A549 (cell line): ENCODE results near the gene ARL5C. TPM values are rescaled to one million over a fixed set of nuclear protein-coding genes. Genes with fewer than 3 reads are reported as not detected.

Source experiments
- ATAC-seq, 2 experiments: fragments of 200-7000 bp in 1 of 2; fragments of >200 bp in 1 of 2; cut with Nextera tagmentation in 1 of 2; cut with Tn5 transposase in 1 of 2; 3 replicates each; pipeline versions ENCODE4 v1.8.0 to v1.9.1; 2018 to 2020; ENCODE audit warnings: mild to moderate bottlenecking in 1 of 2, moderate library complexity in 1 of 2
- CTCF ChIA-PET: fragments of 300-600 bp; sonication (Branson Sonifier 250); formaldehyde crosslinking; extraction: SDS; loops from one replicate; lab custom pipeline; 2021; ENCODE audit warnings: antibody characterized with exemption, inconsistent platforms; lab: Yijun Ruan, JAX
- POLR2A ChIA-PET: fragments of 350-600 bp; formaldehyde crosslinking; extraction: SDS; loops from one replicate; lab custom pipeline; 2021; ENCODE audit warnings: antibody characterized with exemption, inconsistent platforms; lab: Yijun Ruan, JAX
- DNase-seq, 2 experiments: peaks; one replicate each; pipeline versions ENCODE4 v3.0.0 to v3.0.0-alpha.2; 2011 to 2016; ENCODE audit warnings: low read depth in 1 of 2, low spot score in 1 of 2
- FAIRE-seq: peaks from 2 replicates; lab custom pipeline; 2011; peaks lifted over from hg19 to GRCh38; lab: Jason Lieb, UNC
- H3K27ac ChIP-seq, 2 experiments: fragments of >200 bp; sonication (Bioruptor Twin); formaldehyde crosslinking; 3 replicates each; pipeline ENCODE4 v1.5.1; 2016 to 2017
- H3K4me1 ChIP-seq: fragments of >200 bp; sonication (Bioruptor Twin); formaldehyde crosslinking; 3 replicates; pipeline ENCODE4 v1.6.1; 2016
- H3K4me2 ChIP-seq: fragments of >200 bp; sonication (Bioruptor Twin); formaldehyde crosslinking; 3 replicates; pipeline ENCODE4 v1.6.1; 2016
- H3K4me3 ChIP-seq: fragments of >200 bp; sonication (Bioruptor Twin); formaldehyde crosslinking; 3 replicates; pipeline ENCODE4 v1.5.1; 2016
- H3K9me3 ChIP-seq: fragments of >200 bp; sonication (Bioruptor Twin); formaldehyde crosslinking; 3 replicates; pipeline ENCODE4 v1.6.1; 2016
- CEBPB ChIP-seq, 2 experiments: fragments of >200 bp in 1 of 2; sonication (Bioruptor Twin) in 1 of 2; formaldehyde crosslinking in 1 of 2; IDR thresholded peaks; 2 replicates each; pipeline ENCODE4 v1.6.1; 2012 to 2016
- CTCF ChIP-seq: fragments of >200 bp; sonication (Bioruptor Twin); formaldehyde crosslinking; IDR thresholded peaks from 3 replicates; pipeline ENCODE4 v1.5.1; 2016
- E2F6 ChIP-seq: IDR thresholded peaks from 2 replicates; pipeline ENCODE4 v1.6.1; 2012; ENCODE audit warnings: low read depth, borderline replicate concordance
- ELK1 ChIP-seq: fragments of 150-350 bp; IDR thresholded peaks from 2 replicates; pipeline ENCODE4 v1.6.1; 2014; ENCODE audit warnings: low read depth, mild to moderate bottlenecking, low read length
- EP300 ChIP-seq, 2 experiments: fragments of >200 bp; sonication (Bioruptor Twin); formaldehyde crosslinking; IDR thresholded peaks; 2 replicates in 1 of 2; 3 replicates in 1 of 2; pipeline ENCODE4 v1.6.1; 2016 to 2017
- ESRRA ChIP-seq: fragments of 150-350 bp; IDR thresholded peaks from 2 replicates; pipeline ENCODE4 v1.6.1; 2014; ENCODE audit warnings: mild to moderate bottlenecking, low read length, borderline replicate concordance
- FOSB ChIP-seq: fragments of 250-450 bp; sonication (Bioruptor Pico); IDR thresholded peaks from 2 replicates; pipeline ENCODE4 v1.5.0; 2020; ENCODE audit warnings: mild to moderate bottlenecking, moderate library complexity
- FOSL2 ChIP-seq, 2 experiments: fragments of 450-650 bp in 1 of 2; fragments of >200 bp in 1 of 2; sonication (Bioruptor Twin) in 1 of 2; formaldehyde crosslinking; IDR thresholded peaks; 2 replicates each; pipeline versions ENCODE4 v1.5.0 to v1.6.1; 2016 to 2020; ENCODE audit warnings: mild to moderate bottlenecking in 1 of 2, moderate library complexity in 1 of 2
- HEYL ChIP-seq: fragments of 250-450 bp; sonication (Bioruptor Pico); IDR thresholded peaks from 2 replicates; pipeline ENCODE4 v1.8.0; 2021; ENCODE audit warnings: mild to moderate bottlenecking, moderate library complexity
- HOXB5 ChIP-seq: fragments of 250-450 bp; sonication (Bioruptor Pico); IDR thresholded peaks from 2 replicates; pipeline ENCODE4 v1.5.0; 2020; ENCODE audit warnings: mild to moderate bottlenecking, moderate library complexity
- JUN ChIP-seq, 2 experiments: fragments of >200 bp; sonication (Bioruptor Twin); formaldehyde crosslinking; IDR thresholded peaks; 2 replicates in 1 of 2; 3 replicates in 1 of 2; pipeline ENCODE4 v1.6.1; 2016 to 2017
- JUNB ChIP-seq: fragments of >200 bp; sonication (Bioruptor Twin); formaldehyde crosslinking; IDR thresholded peaks from 2 replicates; pipeline ENCODE4 v1.6.1; 2016
- KDM5A ChIP-seq: fragments of 200-600 bp; sonication (generic); IDR thresholded peaks from 2 replicates; pipeline ENCODE4 v1.6.1; 2016; ENCODE audit warnings: antibody characterized with exemption, mild to moderate bottlenecking
- MAX ChIP-seq: IDR thresholded peaks from 2 replicates; pipeline ENCODE4 v1.6.1; 2012
- MAZ ChIP-seq: fragments of 150-350 bp; IDR thresholded peaks from 2 replicates; pipeline ENCODE4 v1.6.1; 2014; ENCODE audit warnings: antibody characterized with exemption, low read depth, low read length, borderline replicate concordance
- NPAS2 ChIP-seq: fragments of 250-450 bp; sonication (Bioruptor Pico); IDR thresholded peaks from 2 replicates; pipeline ENCODE4 v1.8.0; 2022; ENCODE audit warnings: mild to moderate bottlenecking, moderate library complexity, borderline replicate concordance
- PBX3 ChIP-seq: IDR thresholded peaks from 2 replicates; pipeline ENCODE4 v1.6.1; 2012
- POLR2A ChIP-seq: IDR thresholded peaks from 2 replicates; pipeline ENCODE4 v1.6.1; 2012; ENCODE audit warnings: mild to moderate bottlenecking, low read length
- RAD21 ChIP-seq, 2 experiments: fragments of >200 bp in 1 of 2; sonication (Bioruptor Twin) in 1 of 2; formaldehyde crosslinking in 1 of 2; IDR thresholded peaks in 1 of 2; conservative IDR thresholded peaks in 1 of 2; 2 replicates in 1 of 2; 3 replicates in 1 of 2; pipeline ENCODE4 v1.6.1; 2012 to 2018; ENCODE audit warnings: inconsistent platforms in 1 of 2
- RARB ChIP-seq: fragments of 250-450 bp; sonication (Bioruptor Pico); IDR thresholded peaks from 2 replicates; pipeline ENCODE4 v1.8.0; 2021; ENCODE audit warnings: mild to moderate bottlenecking, moderate library complexity
- RFX5 ChIP-seq: fragments of 450-650 bp; IDR thresholded peaks from 2 replicates; pipeline ENCODE4 v1.7.1; 2014; ENCODE audit warnings: antibody characterized with exemption, mild to moderate bottlenecking, moderate library complexity
- RNF2 ChIP-seq: fragments of 200-600 bp; sonication (generic); IDR thresholded peaks from 2 replicates; pipeline ENCODE4 v1.6.1; 2016; ENCODE audit warnings: low read depth, mild to moderate bottlenecking, antibody characterized with exemption, moderate library complexity, borderline replicate concordance
- SREBF2 ChIP-seq: fragments of 450-650 bp; IDR thresholded peaks from 2 replicates; pipeline ENCODE4 v1.6.1; 2014; ENCODE audit warnings: mild to moderate bottlenecking, moderate library complexity
- TFCP2L1 ChIP-seq: fragments of 250-450 bp; sonication (Bioruptor Pico); IDR thresholded peaks from 2 replicates; pipeline ENCODE4 v1.5.0; 2021; ENCODE audit warnings: mild to moderate bottlenecking
- TP53 ChIP-seq: fragments of 250-450 bp; sonication (Bioruptor Pico); IDR thresholded peaks from 2 replicates; pipeline ENCODE4 v1.5.0; 2021; ENCODE audit warnings: mild to moderate bottlenecking, moderate library complexity
- ZFP36 ChIP-seq: fragments of 450-650 bp; IDR thresholded peaks from 2 replicates; pipeline ENCODE4 v1.6.1; 2014; ENCODE audit warnings: borderline replicate concordance; ENCODE audit not compliant: partially characterized antibody
- WGBS: methylation state at CpG from one replicate; pipeline ENCODE4 v1.1.6; 2017; ENCODE audit errors: missing lambda C conversion rate; 5-methylcytosine and 5-hydroxymethylcytosine counted together
- polyA plus RNA-seq, 4 experiments: library from polyadenylated mRNA; depleted of rRNA in 3 of 4; stranded (reverse); fragments of >200 nt; fragmentation: RNase III in 1 of 4; extraction: RNeasy Plus Mini Kit Qiagen cat#74134 plus additional on column Dnase treatment in 1 of 4; gene quantifications; 2 replicates in 3 of 4; 3 replicates in 1 of 4; pipeline ENCODE4 v1.2.3, GENCODE V29; 2011 to 2017

Gene ARL5C
- polyA plus RNA-seq, 2 of the 4 experiments (the other 2 are of a cell fraction), result not detected

GRCh38 chr17:39151150-39151942 is 14.6 kb downstream of the ARL5C start, which contains the start of gene PLXDC1:
PLXDC1 (minus strand) TSS chr17:39151637; CDS start chr17:39151437, 200 bp downstream.
- POLR2A ChIA-PET, result interaction anchor here (0.8 kb wide), 1 partner anchor 184 kb away, joined by 4 read pairs; the partner anchor contains the start of gene FBXO47
- Histone ChIP-seq H3K27ac (peak within 1 kb of the TSS; percentile 37 to 72; a peak in 3 of 6 replicates), H3K4me3 (peak within 1 kb of the TSS; percentile 89; the same call in 1 of the 3 replicates), H3K4me1 (peaks cover 7% of the 10 kb centered on the region), H3K9me3 (no peaks in the 10 kb centered on the region), H3K4me2 (peak within 1 kb of the TSS; percentile 83)
- no peak for ATAC-seq
- 60% methylated on average over 18 of the region's 68 CpGs for WGBS
- CTCF ChIA-PET, result interaction anchor here (0.8 to 30.5 kb wide), 14 partner anchors 8 to 484 kb away, joined by 3 to 612 read pairs (median 19); partner anchors contain the start of genes ARL5C and FBXO47
- TF ChIP-seq FOSB, result no peak
- no peak for TF ChIP-seq MAZ
- TF ChIP-seq CEBPB (IDR thresholded peaks at IDR 0.05), result no peak
- TF ChIP-seq JUN (IDR thresholded peaks at IDR 0.05), result no peak
- TF ChIP-seq SREBF2, result no peak
- TF ChIP-seq HEYL (CRISPR knock-in tag), result no peak
- no peak for TF ChIP-seq ELK1
- no peak for TF ChIP-seq RNF2
- no peak for TF ChIP-seq KDM5A
- TF ChIP-seq MAX, result no peak
- no peak for TF ChIP-seq RFX5
- TF ChIP-seq HOXB5 (CRISPR knock-in tag), result no peak
- no peak for TF ChIP-seq TP53 (CRISPR knock-in tag)
- TF ChIP-seq ZFP36, result no peak
- no peak for TF ChIP-seq PBX3
- TF ChIP-seq E2F6, result no peak
- TF ChIP-seq, all 56 proteins: peak for 0
- FAIRE-seq (no peak), DNase-seq (no peak)

- FAIRE-seq (no peak), DNase-seq (no peak)
- ChIA-PET CTCF (interaction anchor here (1.3 to 30.5 kb wide), 7 partner anchors 7 to 169 kb away, joined by 4 to 612 read pairs (median 33); partner anchors contain the start of gene ARL5C), POLR2A (interaction anchor here (0.8 kb wide), 1 partner anchor 184 kb away, joined by 4 read pairs; the partner anchor contains the start of gene FBXO47)
- peak overlapping the region; percentile 83; the same call in 2 of the 3 replicates for H3K4me2 ChIP-seq
- no peak overlapping the region for H3K4me3 ChIP-seq
- H3K9me3 ChIP-seq, result no peaks in the 10 kb centered on the region
- peaks cover 7% of the 10 kb centered on the region for H3K4me1 ChIP-seq
- 72% methylated on average over 5 of the region's 5 CpGs for WGBS
- H3K27ac ChIP-seq, result no peak overlapping the region
- no peak for TF ChIP-seq POLR2A
- TF ChIP-seq ESRRA, result no peak
- no peak for TF ChIP-seq EP300 (IDR thresholded peaks at IDR 0.05)
- no peak for TF ChIP-seq JUNB
- TF ChIP-seq MAX, result no peak
- no peak for TF ChIP-seq FOSB
- TF ChIP-seq CTCF, result no peak
- TF ChIP-seq RARB (CRISPR knock-in tag), result no peak
- TF ChIP-seq RAD21 (conservative IDR thresholded peaks at IDR 0.05 in 1 of 2, IDR thresholded peaks at IDR 0.05 in 1 of 2), result no peak
- no peak for TF ChIP-seq NPAS2 (CRISPR knock-in tag)
- no peak for TF ChIP-seq TFCP2L1 (CRISPR knock-in tag)
- no peak for TF ChIP-seq FOSL2 (IDR thresholded peaks at IDR 0.05)
- no peak for TF ChIP-seq FOSL2 (CRISPR knock-in tag; IDR thresholded peaks at IDR 0.05)
- TF ChIP-seq, all 56 proteins: peak for 0
- ATAC-seq, result no peak
Measured at GRCh38 chr17:39150795-39151149, 15.2 kb downstream of the ARL5C start.
